IMR-90 (cell line): ENCODE data around the gene HOXB9.

ENCODE experiments used
- MAFK ChIP-seq: IDR thresholded peaks from 2 replicates; pipeline ENCODE4 v1.6.1; 2012; ENCODE audit warnings: low read depth, low read length, improper control_type of control experiment
- MAZ ChIP-seq: IDR thresholded peaks from 2 replicates; pipeline ENCODE4 v1.6.1; 2012; ENCODE audit warnings: low read depth, mild to moderate bottlenecking, low read length, improper control_type of control experiment, moderate library complexity, borderline replicate concordance
- NFE2L2 ChIP-seq: fragments of 150-350 bp; IDR thresholded peaks from 2 replicates; pipeline ENCODE4 v1.6.1; 2016; ENCODE audit warnings: low read depth, mild to moderate bottlenecking, low read length
- POLR2A ChIP-seq: IDR thresholded peaks from 2 replicates; pipeline ENCODE4 v1.6.1; 2012; ENCODE audit warnings: mild to moderate bottlenecking, low read depth, low read length
- RAD21 ChIP-seq: IDR thresholded peaks from 2 replicates; pipeline ENCODE4 v1.6.1; 2012; ENCODE audit warnings: low read length, improper control_type of control experiment
- RCOR1 ChIP-seq: IDR thresholded peaks from 2 replicates; pipeline ENCODE4 v1.6.1; 2012; ENCODE audit warnings: mild to moderate bottlenecking, low read length, improper control_type of control experiment; ENCODE audit not compliant: insufficient replicate concordance
- RFX5 ChIP-seq: IDR thresholded peaks from 2 replicates; pipeline ENCODE4 v1.8.0; 2012; ENCODE audit warnings: low read depth, mild to moderate bottlenecking, low read length, moderate library complexity
- TF ChIP-seq, protein P1 (sequence below): conservative IDR thresholded peaks from 2 replicates; pipeline ENCODE4 v1.5.1; 2012; ENCODE audit warnings: mild to moderate bottlenecking, low read depth, low read length, improper control_type of control experiment
- TF ChIP-seq, protein P2 (sequence below): fragments of 150-350 bp; IDR thresholded peaks from 2 replicates; pipeline ENCODE4 v1.6.1; 2017; ENCODE audit warnings: mild to moderate bottlenecking, antibody characterized with exemption, low read length, low read depth
- TF ChIP-seq, protein P3 (sequence below): fragments of 150-350 bp; IDR thresholded peaks from 2 replicates; pipeline ENCODE4 v1.6.1; 2016; ENCODE audit warnings: low read depth, mild to moderate bottlenecking, low read length, moderate library complexity, borderline replicate concordance

DNA sequence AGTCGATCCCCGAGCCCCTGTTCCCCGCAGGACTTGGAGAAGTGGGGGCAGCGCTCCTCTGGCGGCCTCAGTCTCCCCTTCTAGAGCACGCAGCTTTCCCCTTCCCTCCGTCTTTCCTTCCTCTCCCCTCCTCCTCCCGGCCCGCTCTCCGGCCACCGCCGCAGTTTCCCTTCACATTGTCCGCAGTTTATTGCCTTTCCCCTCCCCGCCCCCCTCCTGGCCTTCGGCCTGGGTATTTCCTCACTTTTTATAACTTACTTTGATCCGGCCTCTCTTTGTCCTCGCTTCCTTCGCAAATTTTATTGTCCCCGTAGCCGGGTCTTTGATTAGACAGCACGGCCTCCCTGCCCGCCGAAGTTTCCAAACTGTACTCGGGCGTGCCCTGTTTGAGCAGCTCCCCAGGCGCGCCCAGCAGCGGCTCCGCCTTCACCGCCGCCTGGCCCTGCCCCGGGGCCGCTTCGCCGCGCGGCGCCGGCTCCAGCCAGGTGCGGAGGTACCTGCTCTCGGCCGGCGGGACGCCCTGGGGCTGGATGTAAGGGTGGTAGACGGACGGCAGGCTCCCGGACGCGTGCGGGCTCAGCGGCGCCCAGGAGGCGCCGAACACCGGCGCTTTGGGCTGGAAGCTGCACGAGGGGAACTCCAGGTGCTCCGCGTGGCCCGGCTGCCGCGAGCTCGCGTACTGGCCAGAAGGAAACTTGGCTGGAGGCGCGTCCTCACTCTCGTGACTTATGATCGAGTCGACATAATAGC, 488 bp downstream of the HOXB9 start:
- TF ChIP-seq, protein P1, sequence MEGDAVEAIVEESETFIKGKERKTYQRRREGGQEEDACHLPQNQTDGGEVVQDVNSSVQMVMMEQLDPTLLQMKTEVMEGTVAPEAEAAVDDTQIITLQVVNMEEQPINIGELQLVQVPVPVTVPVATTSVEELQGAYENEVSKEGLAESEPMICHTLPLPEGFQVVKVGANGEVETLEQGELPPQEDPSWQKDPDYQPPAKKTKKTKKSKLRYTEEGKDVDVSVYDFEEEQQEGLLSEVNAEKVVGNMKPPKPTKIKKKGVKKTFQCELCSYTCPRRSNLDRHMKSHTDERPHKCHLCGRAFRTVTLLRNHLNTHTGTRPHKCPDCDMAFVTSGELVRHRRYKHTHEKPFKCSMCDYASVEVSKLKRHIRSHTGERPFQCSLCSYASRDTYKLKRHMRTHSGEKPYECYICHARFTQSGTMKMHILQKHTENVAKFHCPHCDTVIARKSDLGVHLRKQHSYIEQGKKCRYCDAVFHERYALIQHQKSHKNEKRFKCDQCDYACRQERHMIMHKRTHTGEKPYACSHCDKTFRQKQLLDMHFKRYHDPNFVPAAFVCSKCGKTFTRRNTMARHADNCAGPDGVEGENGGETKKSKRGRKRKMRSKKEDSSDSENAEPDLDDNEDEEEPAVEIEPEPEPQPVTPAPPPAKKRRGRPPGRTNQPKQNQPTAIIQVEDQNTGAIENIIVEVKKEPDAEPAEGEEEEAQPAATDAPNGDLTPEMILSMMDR, result no peak
- TF ChIP-seq, protein P2, sequence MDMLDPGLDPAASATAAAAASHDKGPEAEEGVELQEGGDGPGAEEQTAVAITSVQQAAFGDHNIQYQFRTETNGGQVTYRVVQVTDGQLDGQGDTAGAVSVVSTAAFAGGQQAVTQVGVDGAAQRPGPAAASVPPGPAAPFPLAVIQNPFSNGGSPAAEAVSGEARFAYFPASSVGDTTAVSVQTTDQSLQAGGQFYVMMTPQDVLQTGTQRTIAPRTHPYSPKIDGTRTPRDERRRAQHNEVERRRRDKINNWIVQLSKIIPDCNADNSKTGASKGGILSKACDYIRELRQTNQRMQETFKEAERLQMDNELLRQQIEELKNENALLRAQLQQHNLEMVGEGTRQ, result no peak
- TF ChIP-seq, protein P3, sequence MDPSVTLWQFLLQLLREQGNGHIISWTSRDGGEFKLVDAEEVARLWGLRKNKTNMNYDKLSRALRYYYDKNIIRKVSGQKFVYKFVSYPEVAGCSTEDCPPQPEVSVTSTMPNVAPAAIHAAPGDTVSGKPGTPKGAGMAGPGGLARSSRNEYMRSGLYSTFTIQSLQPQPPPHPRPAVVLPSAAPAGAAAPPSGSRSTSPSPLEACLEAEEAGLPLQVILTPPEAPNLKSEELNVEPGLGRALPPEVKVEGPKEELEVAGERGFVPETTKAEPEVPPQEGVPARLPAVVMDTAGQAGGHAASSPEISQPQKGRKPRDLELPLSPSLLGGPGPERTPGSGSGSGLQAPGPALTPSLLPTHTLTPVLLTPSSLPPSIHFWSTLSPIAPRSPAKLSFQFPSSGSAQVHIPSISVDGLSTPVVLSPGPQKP, result no peak
- TF ChIP-seq POLR2A (no peak), NFE2L2 (no peak), RCOR1 (no peak), MAFK (no peak), RAD21 (no peak), MAZ (no peak), RFX5 (no peak)
